GM23338 (cell line): ENCODE results near the gene NOC2L. TPM values are rescaled to one million over a fixed set of nuclear protein-coding genes. Genes with fewer than 3 reads are reported as not detected.
"Not testable (repeated sequence)": the region's sequence is repeated elsewhere in the genome, so short reads cannot be mapped to it uniquely, and the experiment has no call there.

Source experiments
- ATAC-seq: fragments of 200-7000 bp; cut with Tn5 transposase; 3 replicates; pipeline ENCODE4 v1.9.1; 2020
- DNase-seq: peaks from one replicate; pipeline ENCODE4 v3.0.0-alpha.2; 2015; ENCODE audit warnings: low spot score
- H2AFZ ChIP-seq: fragments of 200-600 bp; sonication (generic); 2 replicates; pipeline ENCODE4 v1.8.0; 2016; ENCODE audit warnings: antibody characterized with exemption, mild to moderate bottlenecking, moderate library complexity
- H3F3A ChIP-seq: fragments of 200-600 bp; sonication (generic); replicated peaks from 2 replicates; pipeline ENCODE4 v1.8.0; 2017; ENCODE audit warnings: antibody characterized with exemption, mixed run types, low read depth
- H3K27ac ChIP-seq: fragments of 200-600 bp; sonication (generic); 2 replicates; pipeline ENCODE4 v1.6.1; 2016; ENCODE audit warnings: low read depth
- H3K27me3 ChIP-seq: fragments of 200-600 bp; sonication (generic); 2 replicates; pipeline ENCODE4 v1.8.0; 2016; ENCODE audit warnings: mild to moderate bottlenecking, mixed run types, moderate library complexity; ENCODE audit not compliant: insufficient read depth
- H3K36me3 ChIP-seq: fragments of 200-600 bp; sonication (generic); 2 replicates; pipeline ENCODE4 v1.8.0; 2016; ENCODE audit warnings: mild to moderate bottlenecking; ENCODE audit not compliant: insufficient read depth
- H3K4me1 ChIP-seq: fragments of 200-600 bp; sonication (generic); 2 replicates; pipeline ENCODE4 v1.8.0; 2016; ENCODE audit warnings: mild to moderate bottlenecking, moderate library complexity; ENCODE audit not compliant: insufficient read depth
- H3K4me2 ChIP-seq: fragments of 200-600 bp; sonication (generic); 2 replicates; pipeline ENCODE4 v1.7.1; 2017; ENCODE audit warnings: mixed run types
- H3K4me3 ChIP-seq: fragments of 200-600 bp; sonication (generic); 2 replicates; pipeline ENCODE4 v1.6.1; 2016; ENCODE audit warnings: mixed run types
- H3K79me2 ChIP-seq: fragments of 200-600 bp; sonication (generic); replicated peaks from 2 replicates; pipeline ENCODE4 v1.8.0; 2017; ENCODE audit warnings: mild to moderate bottlenecking; ENCODE audit not compliant: insufficient read depth
- H3K9me2 ChIP-seq: fragments of 200-600 bp; sonication (generic); 2 replicates; pipeline ENCODE4 v1.8.0; 2017; ENCODE audit not compliant: insufficient read depth
- H4K20me1 ChIP-seq: fragments of 200-600 bp; sonication (generic); replicated peaks from 2 replicates; pipeline ENCODE4 v1.8.0; 2017; ENCODE audit warnings: mild to moderate bottlenecking; ENCODE audit not compliant: insufficient read depth
- H3K27ac Mint-ChIP-seq: 2 replicates; pipeline ENCODE4 v1.8.0; 2020; ENCODE audit warnings: inconsistent platforms, mild to moderate bottlenecking, moderate library complexity, mixed read lengths
- H3K27me3 Mint-ChIP-seq: 3 replicates; pipeline ENCODE4 v1.8.0; 2022; ENCODE audit warnings: low read depth, mild to moderate bottlenecking, moderate library complexity, mixed read lengths, inconsistent platforms; ENCODE audit not compliant: insufficient read depth, poor library complexity
- H3K36me3 Mint-ChIP-seq: 3 replicates; pipeline ENCODE4 v1.8.0; 2021; ENCODE audit warnings: low read depth, mild to moderate bottlenecking, inconsistent platforms, moderate library complexity, mixed read lengths
- H3K4me1 Mint-ChIP-seq: 3 replicates; pipeline ENCODE4 v1.8.0; 2020; ENCODE audit warnings: mild to moderate bottlenecking, inconsistent platforms, mixed read lengths
- H3K4me3 Mint-ChIP-seq: 3 replicates; pipeline ENCODE4 v1.8.0; 2021; ENCODE audit warnings: moderate library complexity, mild to moderate bottlenecking, inconsistent platforms, mixed read lengths
- H3K9me3 Mint-ChIP-seq: 3 replicates; pipeline ENCODE4 v1.8.0; 2020; ENCODE audit warnings: moderate library complexity, mild to moderate bottlenecking, inconsistent platforms, mixed read lengths
- CREB1 ChIP-seq: fragments of 250-450 bp; sonication (Bioruptor Pico); IDR thresholded peaks from 2 replicates; pipeline ENCODE4 v1.5.0; 2020; ENCODE audit warnings: low read depth, mild to moderate bottlenecking, moderate library complexity
- CTCF ChIP-seq, 2 experiments: fragments of 200-600 bp in 1 of 2; sonication (generic) in 1 of 2; conservative IDR thresholded peaks; 2 replicates each; pipeline versions ENCODE4 v1.5.1 to v1.6.1; 2016 to 2017; ENCODE audit warnings: antibody characterized with exemption in 2 of 2, low read depth in 2 of 2, mild to moderate bottlenecking in 2 of 2, moderate library complexity in 1 of 2
- EZH2 ChIP-seq: fragments of 200-600 bp; sonication (generic); IDR thresholded peaks from one replicate; pipeline ENCODE4 v1.8.0; 2017; ENCODE audit warnings: antibody characterized with exemption, mild to moderate bottlenecking, low read depth; ENCODE audit not compliant: unreplicated experiment
- JUNB ChIP-seq: IDR thresholded peaks from one replicate; pipeline ENCODE4 v1.6.1; 2016; ENCODE audit warnings: antibody characterized with exemption; ENCODE audit not compliant: unreplicated experiment
- POLR2AphosphoS5 ChIP-seq: IDR thresholded peaks from 2 replicates; pipeline ENCODE4 v1.6.1; 2016; ENCODE audit warnings: antibody characterized with exemption, low read depth
- STAT1 ChIP-seq: IDR thresholded peaks from one replicate; pipeline ENCODE4 v1.6.1; 2016; ENCODE audit warnings: antibody characterized with exemption; ENCODE audit not compliant: unreplicated experiment
- ZNF331 ChIP-seq: fragments of 250-450 bp; sonication (Bioruptor Pico); IDR thresholded peaks from 2 replicates; pipeline ENCODE4 v1.5.0; 2020; ENCODE audit warnings: low read depth, mild to moderate bottlenecking, moderate library complexity
- polyA plus RNA-seq: library from polyadenylated mRNA; unstranded; fragments of >200 nt; fragmentation: Nextera tagmentation; extraction: Ambion mirVana; gene quantifications from 2 replicates; pipeline ENCODE4 v1.2.1, GENCODE V29; 2016
- total RNA-seq: library from RNA; depleted of rRNA; stranded (reverse); fragments of >200 nt; shearing (Covaris generic); gene quantifications from 2 replicates; pipeline ENCODE4 v1.2.3, GENCODE V29; 2014

The NOC2L gene
- total and polyA plus RNA-seq, 2 experiments from 2014 or later = 79.3 to 125 TPM

- H3K36me3 Mint-ChIP-seq, H3K9me3 Mint-ChIP-seq, H3K4me1 Mint-ChIP-seq, H2AFZ ChIP-seq, H3K36me3 ChIP-seq, H3K27me3 ChIP-seq, H3K4me1 ChIP-seq, H3K4me2 ChIP-seq, H3K79me2 ChIP-seq, H3K27ac Mint-ChIP-seq, DNase-seq, ATAC-seq, H3K9me2 ChIP-seq, H3K4me3 Mint-ChIP-seq, H3F3A ChIP-seq, H4K20me1 ChIP-seq, H3K4me3 ChIP-seq, H3K27ac ChIP-seq: not testable (repeated sequence)
- peaks cover 20% of the 10 kb centered on the region for H3K27me3 Mint-ChIP-seq
Measured at GRCh38 chr1:976791-977190, 17.7 kb upstream of the NOC2L start.

GRCh38 chr1:975896-976683 is 17.0 kb upstream of the NOC2L start:
- no peaks in the 10 kb centered on the region for H3F3A ChIP-seq
- no peak overlapping the region; the same call in 1 of the 2 replicates for H2AFZ ChIP-seq
- TF ChIP-seq ZNF331 (CRISPR knock-in tag) (no peak), CREB1 (CRISPR knock-in tag) (peak; percentile 34), CTCF (conservative IDR thresholded peaks at IDR 0.05; ENCODE audit: low read depth in 2 of 2) (peak; percentile 36 to 56; a peak in 2 of 4 replicates), POLR2AphosphoS5 (0 out of 2 replicates have a peak, but pooled peaks have one; percentile 15), EZH2 (no peak)
- peak overlapping the region; percentile 47; the same call in 1 of the 2 replicates for H3K4me3 ChIP-seq
- H3K27me3 ChIP-seq = no peaks in the 10 kb centered on the region
- H3K27me3 Mint-ChIP-seq = peaks cover 16% of the 10 kb centered on the region
- H3K27ac ChIP-seq = no peak overlapping the region
- H4K20me1 ChIP-seq = no peaks in the 10 kb centered on the region
- H3K79me2 ChIP-seq = no peaks in the 10 kb centered on the region
- peak overlapping the region; percentile 12 for H3K4me3 Mint-ChIP-seq
- H3K4me1 Mint-ChIP-seq = peaks cover 4% of the 10 kb centered on the region
- H3K9me3 Mint-ChIP-seq = peaks cover 5% of the 10 kb centered on the region
- peak overlapping the region; percentile 78 for H3K4me2 ChIP-seq
- peak; percentile 86 for DNase-seq
- peaks cover 5% of the 10 kb centered on the region for H3K36me3 Mint-ChIP-seq
- no peak overlapping the region for H3K27ac Mint-ChIP-seq
- H3K9me2 ChIP-seq = no peaks in the 10 kb centered on the region
- ATAC-seq = peak; percentile 91
- H3K4me1 ChIP-seq = no peaks in the 10 kb centered on the region; the same call in 1 of the 2 replicates
- no peaks in the 10 kb centered on the region for H3K36me3 ChIP-seq

- H3K4me1 ChIP-seq = no peaks in the 10 kb centered on the region; the same call in 1 of the 2 replicates
- Mint-ChIP-seq H3K4me1 (peaks cover 4% of the 10 kb centered on the region), H3K27me3 (peaks cover 19% of the 10 kb centered on the region), H3K9me3 (peaks cover 5% of the 10 kb centered on the region), H3K27ac (no peak overlapping the region), H3K4me3 (peak overlapping the region; percentile 12; the same call in 1 of the 3 replicates), H3K36me3 (peaks cover 5% of the 10 kb centered on the region)
- H3K4me3 ChIP-seq = no peak overlapping the region
- ATAC-seq (no peak), DNase-seq (no peak)
- H3K9me2 ChIP-seq = no peaks in the 10 kb centered on the region
- H3F3A ChIP-seq = no peaks in the 10 kb centered on the region
- H3K36me3 ChIP-seq = no peaks in the 10 kb centered on the region
- H3K27me3 ChIP-seq = no peaks in the 10 kb centered on the region
- no peaks in the 10 kb centered on the region for H4K20me1 ChIP-seq
- TF ChIP-seq ZNF331 (CRISPR knock-in tag) = no peak
- TF ChIP-seq JUNB = no peak
- TF ChIP-seq EZH2 = no peak
- no peak for TF ChIP-seq STAT1
- no peak overlapping the region for H3K27ac ChIP-seq
- no peak overlapping the region for H2AFZ ChIP-seq
- no peaks in the 10 kb centered on the region for H3K79me2 ChIP-seq
- H3K4me2 ChIP-seq = 0 out of 2 replicates have a peak overlapping the region, but pooled peaks have one; percentile 78
Measured at GRCh38 chr1:975365-975764, 16.3 kb upstream of the NOC2L start.
